ENCODE measurements around the gene TIGD3. TPM values are rescaled to one million over a fixed set of nuclear protein-coding genes. Genes with fewer than 3 reads are reported as not detected.

The TIGD3 gene
- total and polyA plus RNA-seq, 9 of the 15 experiments (the other 6 are each of a cell fraction or from before 2014, with no cell fraction given), result 0.06 to 1.3 (median 0.56) TPM

GRCh38 chr11:65386307-65387140 is 32.0 kb downstream of the TIGD3 start, which contains the start of gene FRMD8 (continued):
- TF ChIP-seq ATF6 (CRISPR knock-in tag; IDR thresholded peaks at IDR 0.05) (peak; percentile 92), HDAC1 (IDR thresholded peaks at IDR 0.05) (peak in 1 of 2 experiments; percentile 80; a peak in 2 of 4 replicates), AFF4 (CRISPR knock-in tag; IDR thresholded peaks at IDR 0.05) (peak; percentile 71; the same call in 1 of the 2 replicates), TAF1 (IDR thresholded peaks at IDR 0.05; ENCODE audit: control insufficient read depth, extremely low read depth, insufficient read depth, low read length, severe bottlenecking) (peak; percentile 74), FOXK2 (conservative IDR thresholded peaks at IDR 0.05 in 1 of 2, IDR thresholded peaks at IDR 0.05 in 1 of 2; ENCODE audit: low read depth in 2 of 2) (no peak), HNRNPH1 (optimal IDR thresholded peaks at IDR 0.05; ENCODE audit: low read depth, low read length) (no peak), ZFX (CRISPR knock-in tag; IDR thresholded peaks at IDR 0.05) (peak; percentile 77), CXXC5 (CRISPR knock-in tag; IDR thresholded peaks at IDR 0.05) (peak; percentile 91), ZNF644 (tag; IDR thresholded peaks at IDR 0.05; ENCODE audit: low read depth) (peak; percentile 49), HSF4 (CRISPR knock-in tag; IDR thresholded peaks at IDR 0.05; ENCODE audit: borderline replicate concordance) (no peak), ZNF407 (IDR thresholded peaks at IDR 0.05; ENCODE audit: low read depth) (no peak), ZNF561 (CRISPR knock-in tag; conservative IDR thresholded peaks at IDR 0.05) (no peak)
